Ishikawa (cell line): ENCODE data around the gene TNFRSF12A.
A peak's percentile ranks its signal among the peaks of the same experiment; 100 is the strongest.

ENCODE experiments used
- CEBPB ChIP-seq: IDR thresholded peaks from 2 replicates; pipeline ENCODE4 v1.6.1; 2012
- CREB1 ChIP-seq: IDR thresholded peaks from 2 replicates; pipeline ENCODE4 v1.6.1; 2012; ENCODE audit warnings: low read depth
- EGR1 ChIP-seq: IDR thresholded peaks from 2 replicates; pipeline ENCODE4 v1.6.1; 2012
- EP300 ChIP-seq: IDR thresholded peaks from 2 replicates; pipeline ENCODE4 v1.6.1; 2012; ENCODE audit warnings: borderline replicate concordance
- FOXM1 ChIP-seq: IDR thresholded peaks from 2 replicates; pipeline ENCODE4 v1.6.1; 2012; ENCODE audit warnings: low read depth, borderline replicate concordance
- MAX ChIP-seq: IDR thresholded peaks from 2 replicates; pipeline ENCODE4 v1.6.1; 2012
- NFIC ChIP-seq: IDR thresholded peaks from 2 replicates; pipeline ENCODE4 v1.6.1; 2012
- RAD21 ChIP-seq: IDR thresholded peaks from 2 replicates; pipeline ENCODE4 v1.6.1; 2012; ENCODE audit warnings: low read depth
- REST ChIP-seq: IDR thresholded peaks from 2 replicates; pipeline ENCODE4 v1.6.1; 2012; ENCODE audit warnings: low read depth, mild to moderate bottlenecking
- TAF1 ChIP-seq: IDR thresholded peaks from 2 replicates; pipeline ENCODE4 v1.6.1; 2012; ENCODE audit warnings: low read depth, mild to moderate bottlenecking
- TCF12 ChIP-seq: IDR thresholded peaks from 2 replicates; pipeline ENCODE4 v1.6.1; 2012; ENCODE audit warnings: low read depth
- TEAD4 ChIP-seq: IDR thresholded peaks from 2 replicates; pipeline ENCODE4 v1.6.1; 2012
- USF1 ChIP-seq: IDR thresholded peaks from 2 replicates; pipeline ENCODE4 v1.6.1; 2012
- YY1 ChIP-seq: IDR thresholded peaks from 2 replicates; pipeline ENCODE4 v1.6.1; 2012; ENCODE audit warnings: low read depth
- ZBTB7A ChIP-seq: IDR thresholded peaks from 2 replicates; pipeline ENCODE4 v1.6.1; 2012; ENCODE audit warnings: low read depth

TNFRSF12A gene

GRCh38 chr16:3021449-3022207, 1.5 kb downstream of the TNFRSF12A start:
- TF ChIP-seq TAF1 (no peak), ZBTB7A (no peak; the same call in none of the 2 replicates), TCF12 (peak; percentile 80), EGR1 (peak; percentile 54; the same call in 1 of the 2 replicates), EP300 (peak; percentile 89), REST (no peak), CREB1 (no peak; the same call in 1 of the 2 replicates), NFIC (peak; percentile 73), USF1 (0 out of 2 replicates have a peak, but pooled peaks have one; percentile 14), CEBPB (peak; percentile 9; the same call in 1 of the 2 replicates), RAD21 (no peak), YY1 (peak; percentile 47; the same call in 1 of the 2 replicates), FOXM1 (peak; percentile 50), TEAD4 (peak; percentile 74), MAX (no peak; the same call in 1 of the 2 replicates)

- TF ChIP-seq EP300, result peak; percentile 85
- TF ChIP-seq EGR1, result peak; percentile 95
- no peak; the same call in 1 of the 2 replicates for TF ChIP-seq TAF1
- TF ChIP-seq REST, result no peak
- TF ChIP-seq CEBPB, result no peak
- TF ChIP-seq TEAD4, result peak; percentile 98
- TF ChIP-seq CREB1, result no peak
- no peak for TF ChIP-seq YY1
- peak; percentile 68 for TF ChIP-seq NFIC
- no peak for TF ChIP-seq USF1
- TF ChIP-seq RAD21, result no peak
- no peak for TF ChIP-seq ZBTB7A
- TF ChIP-seq MAX, result no peak
- no peak; the same call in 1 of the 2 replicates for TF ChIP-seq FOXM1
- peak; percentile 75 for TF ChIP-seq TCF12
These were observed 2.1 kb downstream of the TNFRSF12A start for GRCh38 chr16:3022208-3022683.

GRCh38 chr16:3022684-3023414, 2.7 kb downstream of the TNFRSF12A start:
- TF ChIP-seq FOXM1, result no peak
- TF ChIP-seq CEBPB, result no peak
- 0 out of 2 replicates have a peak, but pooled peaks have one; percentile 5 for TF ChIP-seq TCF12
- TF ChIP-seq YY1, result peak; percentile 64
- no peak for TF ChIP-seq EP300

GRCh38 chr16:3023415-3023668, 3.2 kb downstream of the TNFRSF12A start:
- peak; percentile 77 for TF ChIP-seq NFIC
- TF ChIP-seq CREB1, result 0 out of 2 replicates have a peak, but pooled peaks have one; percentile 18
- TF ChIP-seq MAX, result no peak
- TF ChIP-seq ZBTB7A, result no peak
- TF ChIP-seq TCF12, result no peak
